BJ (cell line): ENCODE results near the gene NPTN. TPM values are rescaled to one million over a fixed set of nuclear protein-coding genes. Genes with fewer than 3 reads are reported as not detected.

Source experiments
- CTCF ChIA-PET: fragments of 350-600 bp; formaldehyde crosslinking; extraction: SDS; loops from one replicate; lab custom pipeline; 2021; ENCODE audit warnings: antibody characterized with exemption, inconsistent platforms; lab: Yijun Ruan, JAX
- POLR2A ChIA-PET: fragments of 300-600 bp; sonication (Branson Sonifier 250); formaldehyde crosslinking; extraction: SDS; loops from one replicate; lab custom pipeline; 2021; ENCODE audit warnings: antibody characterized with exemption; lab: Charles Lee
- DNase-seq: peaks from one replicate; pipeline ENCODE4 v3.0.0-alpha.2; 2011; ENCODE audit warnings: low read depth
- H3K27me3 ChIP-seq: 2 replicates; pipeline ENCODE4 v1.6.0; 2011; ENCODE audit warnings: low read length; ENCODE audit not compliant: control insufficient read depth, insufficient read depth
- H3K36me3 ChIP-seq: 2 replicates; pipeline ENCODE4 v1.5.1; 2011; ENCODE audit warnings: low read length; ENCODE audit not compliant: control insufficient read depth, insufficient read depth
- H3K4me3 ChIP-seq: 2 replicates; pipeline ENCODE4 v1.5.1; 2011; ENCODE audit warnings: low read depth, mild to moderate bottlenecking, control low read depth, low read length
- CTCF ChIP-seq: IDR thresholded peaks from 2 replicates; pipeline ENCODE4 v1.5.1; 2011; ENCODE audit warnings: low read depth, mild to moderate bottlenecking, control low read depth, inconsistent platforms, low read length, moderate library complexity; ENCODE audit not compliant: insufficient read depth
- polyA plus RNA-seq: library from polyadenylated mRNA; depleted of rRNA; stranded (reverse); fragments of >200 nt; gene quantifications from 2 replicates; pipeline ENCODE4 v1.2.3, GENCODE V29; 2011

Gene NPTN
- polyA plus RNA-seq, 1 experiment, result 406 TPM

GRCh38 chr15:73602992-73603391 is 30.2 kb downstream of the NPTN start:
- no peaks in the 10 kb centered on the region for H3K36me3 ChIP-seq
- ChIA-PET POLR2A (no interaction called here), CTCF (interaction anchor here (0.6 to 1.5 kb wide), 6 partner anchors 20 to 97 kb away, joined by 3 to 4 read pairs (median 3); no protein-coding TSS in a partner anchor)
- DNase-seq, result no peak
- no peak for TF ChIP-seq CTCF
- H3K27me3 ChIP-seq, result no peaks in the 10 kb centered on the region
- no peak overlapping the region for H3K4me3 ChIP-seq

GRCh38 chr15:73602446-73602843 is 30.7 kb downstream of the NPTN start:
- no peak for TF ChIP-seq CTCF
- ChIA-PET CTCF (interaction anchor here (0.8 to 1.5 kb wide), 6 partner anchors 13 to 97 kb away, joined by 3 to 4 read pairs (median 3); no protein-coding TSS in a partner anchor), POLR2A (no interaction called here)
- no peak for DNase-seq
- no peaks in the 10 kb centered on the region for H3K27me3 ChIP-seq
- H3K36me3 ChIP-seq, result no peaks in the 10 kb centered on the region
- H3K4me3 ChIP-seq, result no peak overlapping the region

GRCh38 chr15:73601451-73602445 is 31.4 kb downstream of the NPTN start:
- ChIA-PET CTCF (interaction anchor here (0.6 to 1.5 kb wide), 6 partner anchors 10 to 41 kb away, joined by 3 to 4 read pairs (median 3); no protein-coding TSS in a partner anchor), POLR2A (interaction anchor here (0.6 to 1.7 kb wide), 2 partner anchors 11 to 32 kb away, joined by 3 read pairs; no protein-coding TSS in a partner anchor)
- Histone ChIP-seq H3K36me3 (no peaks in the 10 kb centered on the region), H3K4me3 (no peak overlapping the region), H3K27me3 (no peaks in the 10 kb centered on the region)
- no peak for DNase-seq
- no peak for TF ChIP-seq CTCF

GRCh38 chr15:73600413-73601335 is 32.5 kb downstream of the NPTN start:
- ChIA-PET POLR2A (interaction anchor here (1.7 kb wide), 1 partner anchor 33 kb away, joined by 3 read pairs; no protein-coding TSS in a partner anchor), CTCF (interaction anchor here (0.6 to 1.1 kb wide), 3 partner anchors 11 to 42 kb away, joined by 3 read pairs; no protein-coding TSS in a partner anchor)
- H3K36me3 ChIP-seq, result no peaks in the 10 kb centered on the region
- no peak overlapping the region for H3K4me3 ChIP-seq
- no peak for TF ChIP-seq CTCF
- no peak for DNase-seq
- no peaks in the 10 kb centered on the region for H3K27me3 ChIP-seq
